ACHN (cell line): ENCODE data around the gene C5AR1.
A peak's percentile ranks its signal among the peaks of the same experiment; 100 is the strongest.
"Not testable (repeated sequence)": the region's sequence is repeated elsewhere in the genome, so short reads cannot be mapped to it uniquely, and the experiment has no call there.

ENCODE experiments used
- DNase-seq: peaks from one replicate; pipeline ENCODE4 v3.0.0-alpha.2; 2015
- in situ Hi-C: cut with HindIII; loops from 2 replicates; pipeline ENCODE4 v1.10.0; 2017; ENCODE audit warnings: low sequenced_read_pairs, low pct_ligation_motif_present, low pct_unique_long_range_greater_than_20kb

C5AR1 gene

GRCh38 chr19:47309608-47310007, at the start of gene C5AR1:
Gene C5AR1 (plus strand): TSS chr19:47309861. CDS start chr19:47309896, 35 bp downstream.
- DNase-seq: no peak
- in situ Hi-C loops: no loop called here

- DNase-seq: no peak
- in situ Hi-C loops: no loop called here
Observed at GRCh38 chr19:47260476-47260875, 49.2 kb upstream of the C5AR1 start.

- in situ Hi-C loops, DNase-seq: not testable (repeated sequence)
Observed at GRCh38 chr19:47261946-47262793, 47.5 kb upstream of the C5AR1 start.

- no peak for DNase-seq
- in situ Hi-C loops: no loop called here
Observed at GRCh38 chr19:47264629-47265028, 45.0 kb upstream of the C5AR1 start.

GRCh38 chr19:47266401-47266941, 43.2 kb upstream of the C5AR1 start:
- DNase-seq: no peak
- in situ Hi-C loops: no loop called here

- no peak for DNase-seq
- in situ Hi-C loops: no loop called here
Observed at GRCh38 chr19:47267350-47267759, 42.3 kb upstream of the C5AR1 start.

GRCh38 chr19:47268028-47268427, 41.6 kb upstream of the C5AR1 start:
- no peak for DNase-seq
- in situ Hi-C loops: no loop called here

GRCh38 chr19:47269596-47269995, 40.1 kb upstream of the C5AR1 start:
- DNase-seq: no peak
- in situ Hi-C loops: no loop called here

- in situ Hi-C loops: no loop called here
- DNase-seq: no peak
Observed at GRCh38 chr19:47270408-47270807, 39.3 kb upstream of the C5AR1 start.

- in situ Hi-C loops: no loop called here
- DNase-seq: no peak
Observed at GRCh38 chr19:47271949-47272348, 37.7 kb upstream of the C5AR1 start.

GRCh38 chr19:47272448-47273312, 37.0 kb upstream of the C5AR1 start:
- no peak for DNase-seq
- in situ Hi-C loops: no loop called here

GRCh38 chr19:47273313-47274070, 36.2 kb upstream of the C5AR1 start:
- in situ Hi-C loops: no loop called here
- DNase-seq: peak; percentile 87

GRCh38 chr19:47274071-47274890, 35.4 kb upstream of the C5AR1 start, which contains the start of gene INAFM1:
Gene INAFM1 (plus strand): TSS chr19:47274885. CDS start chr19:47274920, 35 bp downstream.
- peak; percentile 86 for DNase-seq

GRCh38 chr19:47274891-47275761, 34.5 kb upstream of the C5AR1 start:
- in situ Hi-C loops: no loop called here
- no peak for DNase-seq

More at GRCh38 chr19:47274071-47274890, 35.4 kb upstream of the C5AR1 start, which contains the start of gene INAFM1:
- in situ Hi-C loops: no loop called here

GRCh38 chr19:47275791-47276461, 33.7 kb upstream of the C5AR1 start:
- no peak for DNase-seq
- in situ Hi-C loops: no loop called here

- DNase-seq, in situ Hi-C loops: not testable (repeated sequence)
Observed at GRCh38 chr19:47276513-47276912, 33.1 kb upstream of the C5AR1 start.
